Measurements from ENCODE around the gene CDCP1.

Gene CDCP1

DNA sequence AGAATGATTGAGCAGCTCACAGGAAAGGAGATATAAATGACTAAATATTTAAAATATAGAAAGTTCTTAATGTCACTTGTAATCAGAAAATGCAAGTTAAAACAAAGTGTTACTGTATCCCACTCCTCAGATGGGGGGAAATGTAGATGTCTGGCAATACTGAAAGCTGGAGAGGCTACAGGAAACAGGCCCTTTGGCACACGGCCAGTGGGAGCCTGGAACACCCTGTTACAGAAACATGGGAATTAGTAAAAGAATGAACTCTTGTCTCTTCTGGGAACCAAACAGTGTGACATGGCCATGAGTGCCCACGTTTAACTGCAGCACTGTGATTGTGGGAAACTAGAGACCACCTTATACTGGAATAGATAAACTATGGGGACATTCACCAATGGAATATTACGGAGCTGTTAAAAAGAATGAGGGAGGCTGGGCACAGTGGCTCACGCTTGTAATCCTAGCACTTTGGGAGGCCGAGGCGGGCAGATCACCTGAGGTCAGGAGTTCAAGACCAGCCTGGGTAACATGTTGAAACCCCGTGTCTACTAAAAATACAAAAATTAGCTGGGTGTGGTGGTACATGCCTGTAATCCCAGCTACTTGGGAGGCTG is 50.2 kb downstream of the CDCP1 start:
- no peaks in the 10 kb centered on the region for H3K9me3 ChIP-seq (ENCODE audit: low read depth, low read length)
- H3K27ac ChIP-seq: no peak overlapping the region
- H3K4me3 ChIP-seq: no peak overlapping the region
- no peak overlapping the region for H3K9ac ChIP-seq (ENCODE audit: insufficient read length)
- DNase-seq (ENCODE audit: low read depth, low spot score): no peak
- TF ChIP-seq POLR2AphosphoS5 (IDR thresholded peaks at IDR 0.05; ENCODE audit: borderline replicate concordance, low read depth, low read length): no peak
- TF ChIP-seq EZH2 (IDR thresholded peaks at IDR 0.05): no peak
- TF ChIP-seq FOXP2 (optimal IDR thresholded peaks at IDR 0.05; ENCODE audit: control extremely low read depth, extremely low read length, insufficient read depth): no peak
- H3K36me3 ChIP-seq (ENCODE audit: insufficient read depth, low read length): no peaks in the 10 kb centered on the region

DNA sequence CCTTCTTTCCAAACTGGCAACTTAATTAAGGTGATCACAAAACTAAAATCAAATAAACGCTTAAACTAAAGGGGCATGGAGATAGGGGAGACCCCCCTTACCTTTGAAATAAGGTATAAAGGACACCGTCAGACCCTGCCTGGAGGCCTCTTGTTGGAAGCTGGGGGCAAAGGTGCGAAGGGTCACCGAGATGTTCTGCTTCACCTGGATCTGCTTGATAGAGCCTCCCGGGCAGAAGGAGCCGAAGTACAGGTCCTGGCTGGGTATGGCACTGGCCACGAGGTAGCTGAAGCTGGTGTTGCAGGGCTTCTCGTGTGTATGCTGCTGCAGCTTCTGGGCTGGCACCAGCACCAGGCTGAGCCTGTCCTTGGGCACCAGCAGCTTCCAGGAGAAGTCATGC is 53.0 kb downstream of the CDCP1 start:
- no peak for DNase-seq (ENCODE audit: low read depth, low spot score)
- Histone ChIP-seq H3K36me3 (ENCODE audit: insufficient read depth, low read length) (no peaks in the 10 kb centered on the region), H3K27ac (no peak overlapping the region), H3K4me3 (no peak overlapping the region), H3K9ac (ENCODE audit: insufficient read length) (no peak overlapping the region), H3K9me3 (ENCODE audit: low read depth, low read length) (no peaks in the 10 kb centered on the region)
- TF ChIP-seq FOXP2 (optimal IDR thresholded peaks at IDR 0.05; ENCODE audit: control extremely low read depth, extremely low read length, insufficient read depth): no peak
- TF ChIP-seq POLR2AphosphoS5 (IDR thresholded peaks at IDR 0.05; ENCODE audit: borderline replicate concordance, low read depth, low read length): no peak
- no peak for TF ChIP-seq EZH2 (IDR thresholded peaks at IDR 0.05)

DNA sequence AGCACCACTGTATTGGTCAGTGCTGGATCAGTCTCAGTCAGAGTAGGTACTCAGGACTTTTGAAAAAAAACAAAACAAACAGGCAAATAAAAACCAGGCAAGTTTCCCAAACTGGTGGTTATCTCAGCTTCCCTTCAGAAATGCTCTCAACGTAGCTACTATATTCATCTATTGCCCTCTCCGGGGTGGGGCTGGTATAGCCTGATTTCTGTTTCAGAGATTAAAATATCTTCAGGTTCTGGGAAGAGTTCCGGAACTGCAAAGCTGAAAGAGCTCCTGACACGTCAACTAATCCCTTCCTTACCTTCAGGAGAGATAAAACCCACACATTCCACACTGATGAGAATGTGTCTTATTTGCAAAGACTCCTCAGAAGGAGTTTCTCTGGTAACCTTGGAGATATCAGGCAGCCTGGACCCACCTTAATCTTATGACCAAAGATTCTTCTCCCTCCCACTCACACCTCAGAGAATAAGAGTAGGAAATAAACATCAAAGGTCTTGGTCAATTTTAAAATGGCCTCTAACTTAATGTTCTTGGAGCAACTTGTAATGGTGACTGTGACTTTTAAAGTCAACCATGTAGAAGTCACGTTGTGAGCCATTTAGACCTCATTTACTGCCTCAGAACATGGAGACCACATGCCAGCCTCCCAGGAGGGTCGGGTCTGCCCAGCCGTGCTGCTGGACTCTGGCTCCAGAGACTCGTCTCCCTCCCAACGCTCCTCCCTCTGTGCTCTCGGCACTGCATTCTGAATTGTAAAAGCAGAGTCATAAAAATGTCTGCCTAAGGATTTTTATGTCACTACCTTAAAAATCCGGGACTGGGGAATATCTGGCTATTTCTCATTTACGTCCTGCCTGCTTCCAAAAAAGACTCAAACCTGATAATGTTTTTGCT is 53.8 kb downstream of the CDCP1 start:
- Histone ChIP-seq H3K9ac (ENCODE audit: insufficient read length) (no peak overlapping the region), H3K36me3 (ENCODE audit: insufficient read depth, low read length) (no peaks in the 10 kb centered on the region), H3K27ac (no peak overlapping the region), H3K9me3 (ENCODE audit: low read depth, low read length) (no peaks in the 10 kb centered on the region), H3K4me3 (no peak overlapping the region)
- TF ChIP-seq POLR2AphosphoS5 (IDR thresholded peaks at IDR 0.05; ENCODE audit: borderline replicate concordance, low read depth, low read length): no peak
- no peak for TF ChIP-seq EZH2 (IDR thresholded peaks at IDR 0.05)
- TF ChIP-seq FOXP2 (optimal IDR thresholded peaks at IDR 0.05; ENCODE audit: control extremely low read depth, extremely low read length, insufficient read depth): no peak
- DNase-seq (ENCODE audit: low read depth, low spot score): no peak

DNA sequence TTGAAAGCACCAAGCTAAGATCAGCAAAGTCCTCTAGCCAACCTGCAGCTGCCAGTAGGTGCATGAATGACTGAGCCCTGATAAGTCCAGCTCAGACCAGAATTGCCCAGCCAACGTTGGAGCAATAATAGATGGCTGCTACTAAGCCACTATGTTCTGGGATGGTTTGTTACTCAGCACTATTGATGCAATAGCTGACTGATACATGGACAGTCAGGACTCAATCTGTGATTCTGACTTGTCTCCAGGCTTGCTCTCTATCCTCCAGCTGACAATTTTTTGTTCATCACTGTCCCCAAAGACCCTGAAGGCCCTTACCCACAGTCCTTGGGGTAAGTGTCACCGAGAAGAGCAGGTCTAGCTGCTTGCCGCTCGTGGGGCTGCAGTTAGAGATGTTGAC is 55.3 kb downstream of the CDCP1 start:
- H3K27ac ChIP-seq: no peak overlapping the region
- no peaks in the 10 kb centered on the region for H3K9me3 ChIP-seq (ENCODE audit: low read depth, low read length)
- H3K36me3 ChIP-seq (ENCODE audit: insufficient read depth, low read length): no peaks in the 10 kb centered on the region
- TF ChIP-seq POLR2AphosphoS5 (IDR thresholded peaks at IDR 0.05; ENCODE audit: borderline replicate concordance, low read depth, low read length) (no peak), FOXP2 (optimal IDR thresholded peaks at IDR 0.05; ENCODE audit: control extremely low read depth, extremely low read length, insufficient read depth) (no peak), EZH2 (IDR thresholded peaks at IDR 0.05) (no peak)
- H3K4me3 ChIP-seq: no peak overlapping the region
- H3K9ac ChIP-seq (ENCODE audit: insufficient read length): no peak overlapping the region
- no peak for DNase-seq (ENCODE audit: low read depth, low spot score)

DNA sequence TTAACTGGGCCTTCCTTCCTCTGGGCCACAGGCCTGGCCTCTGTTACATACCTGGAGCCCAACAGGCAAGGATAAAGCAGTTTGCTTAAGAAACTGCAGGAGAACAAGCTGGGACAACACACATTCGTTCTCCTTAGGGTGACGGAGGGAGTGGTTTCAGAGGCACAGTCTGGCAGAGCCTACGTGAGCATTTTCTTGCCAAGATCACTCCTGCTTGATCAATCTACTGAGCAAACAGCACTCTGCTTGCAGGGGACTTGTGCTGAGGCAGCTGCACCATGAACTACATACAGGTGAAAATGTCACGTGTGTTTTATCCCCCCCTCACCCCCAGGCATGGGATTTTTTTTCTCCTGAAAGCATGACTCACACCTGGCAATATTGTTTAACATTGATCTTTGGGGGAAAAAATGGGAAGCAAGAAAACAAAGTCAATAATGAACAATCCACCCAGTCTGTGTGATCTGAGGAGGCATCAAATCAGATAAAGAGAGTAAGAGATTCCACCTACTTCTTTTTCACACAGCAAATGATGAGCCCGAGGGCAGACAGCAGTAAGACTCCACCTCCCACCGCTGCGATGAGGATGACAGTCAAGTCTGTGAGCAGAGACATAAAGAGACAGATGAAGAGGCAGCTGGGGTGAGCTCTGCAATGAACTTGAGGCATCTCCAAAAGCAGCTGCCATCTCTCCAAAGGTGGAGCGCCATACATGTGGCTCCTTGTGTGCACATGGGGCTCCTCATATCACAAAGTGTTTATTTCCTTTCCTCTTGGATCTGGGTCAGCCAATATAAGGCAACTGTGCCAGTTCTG is 57.4 kb downstream of the CDCP1 start:
- no peaks in the 10 kb centered on the region for H3K9me3 ChIP-seq (ENCODE audit: low read depth, low read length)
- DNase-seq (ENCODE audit: low read depth, low spot score): no peak
- H3K9ac ChIP-seq (ENCODE audit: insufficient read length): no peak overlapping the region
- no peaks in the 10 kb centered on the region for H3K36me3 ChIP-seq (ENCODE audit: insufficient read depth, low read length)
- no peak for TF ChIP-seq POLR2AphosphoS5 (IDR thresholded peaks at IDR 0.05; ENCODE audit: borderline replicate concordance, low read depth, low read length)
- no peak for TF ChIP-seq FOXP2 (optimal IDR thresholded peaks at IDR 0.05; ENCODE audit: control extremely low read depth, extremely low read length, insufficient read depth)
- no peak for TF ChIP-seq EZH2 (IDR thresholded peaks at IDR 0.05)
- no peak overlapping the region for H3K4me3 ChIP-seq
- H3K27ac ChIP-seq: no peak overlapping the region

DNA sequence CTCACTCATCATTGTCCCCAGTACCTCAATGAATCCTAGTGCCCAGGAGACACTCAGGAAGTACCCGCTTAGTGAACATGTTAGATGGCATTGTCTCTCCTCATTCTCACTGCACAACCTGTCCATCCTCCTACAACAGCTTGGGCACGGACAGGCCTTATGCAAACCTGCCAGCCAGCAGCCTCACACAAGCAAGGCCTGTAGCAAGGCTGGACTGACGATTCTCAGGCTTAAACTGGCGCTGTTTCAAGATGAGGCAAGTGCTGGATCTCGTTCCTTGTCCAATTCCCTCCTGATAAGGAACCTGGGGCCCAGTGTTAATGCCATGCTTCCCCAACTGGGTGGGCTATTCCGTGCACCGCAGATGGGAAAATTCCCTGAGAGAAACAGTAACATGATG is 59.0 kb downstream of the CDCP1 start:
- DNase-seq (ENCODE audit: low read depth, low spot score): no peak
- Histone ChIP-seq H3K36me3 (ENCODE audit: insufficient read depth, low read length) (no peaks in the 10 kb centered on the region), H3K9me3 (ENCODE audit: low read depth, low read length) (no peaks in the 10 kb centered on the region), H3K9ac (ENCODE audit: insufficient read length) (no peak overlapping the region), H3K27ac (no peak overlapping the region), H3K4me3 (no peak overlapping the region)
- no peak for TF ChIP-seq POLR2AphosphoS5 (IDR thresholded peaks at IDR 0.05; ENCODE audit: borderline replicate concordance, low read depth, low read length)
- TF ChIP-seq FOXP2 (optimal IDR thresholded peaks at IDR 0.05; ENCODE audit: control extremely low read depth, extremely low read length, insufficient read depth): no peak
- TF ChIP-seq EZH2 (IDR thresholded peaks at IDR 0.05): no peak

DNA sequence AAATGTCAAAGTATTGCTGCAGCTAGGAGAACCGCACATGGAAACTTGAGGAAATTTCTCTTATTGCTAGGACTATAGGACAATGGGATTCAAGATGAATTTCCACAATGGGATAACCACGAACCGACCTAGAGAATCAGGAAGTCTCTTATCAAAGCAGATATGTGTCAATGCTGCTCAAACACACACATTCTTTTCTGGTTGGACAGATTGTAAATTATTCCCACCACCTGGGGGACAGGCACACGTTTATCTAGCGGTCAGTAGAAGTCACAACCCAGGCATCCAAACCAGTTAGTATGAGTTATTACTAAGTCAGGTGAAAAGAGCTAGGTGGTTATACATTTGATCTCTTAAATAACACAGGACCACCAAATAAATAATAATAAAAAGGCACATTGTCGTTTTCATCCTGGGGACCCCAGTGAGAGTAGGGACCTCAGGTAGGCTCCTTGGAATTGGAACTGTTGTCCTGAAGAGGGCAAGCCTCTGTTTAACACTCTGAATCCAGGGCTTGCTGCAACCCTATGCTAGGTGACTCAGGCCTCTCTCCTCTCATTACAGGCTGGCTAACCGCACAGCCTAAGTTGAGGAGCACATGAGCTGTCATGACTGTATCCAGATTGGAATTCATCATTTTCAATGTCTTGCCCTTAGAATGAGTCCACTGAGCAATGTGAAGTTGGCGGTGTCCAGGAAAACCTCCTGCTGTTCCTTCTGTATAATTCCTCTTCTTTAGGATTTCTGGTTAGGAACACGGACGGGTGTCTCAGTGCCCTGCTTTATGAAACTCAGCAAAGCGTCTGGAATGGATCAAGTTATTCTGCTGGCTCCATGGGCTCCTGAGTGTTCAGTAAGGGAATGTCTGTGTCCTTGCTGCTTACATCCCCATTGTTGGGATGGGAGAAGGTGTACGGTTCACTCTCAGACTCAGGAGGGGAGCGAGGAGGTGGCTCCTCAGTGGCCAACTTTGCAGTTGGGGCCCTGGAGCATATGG is 61.1 kb downstream of the CDCP1 start:
- TF ChIP-seq EZH2 (IDR thresholded peaks at IDR 0.05) (no peak), FOXP2 (optimal IDR thresholded peaks at IDR 0.05; ENCODE audit: control extremely low read depth, extremely low read length, insufficient read depth) (no peak), POLR2AphosphoS5 (IDR thresholded peaks at IDR 0.05; ENCODE audit: borderline replicate concordance, low read depth, low read length) (no peak)
- H3K9me3 ChIP-seq (ENCODE audit: low read depth, low read length): no peaks in the 10 kb centered on the region
- H3K27ac ChIP-seq: no peak overlapping the region
- no peak overlapping the region for H3K4me3 ChIP-seq
- H3K9ac ChIP-seq (ENCODE audit: insufficient read length): no peak overlapping the region
- no peak for DNase-seq (ENCODE audit: low read depth, low spot score)
- H3K36me3 ChIP-seq (ENCODE audit: insufficient read depth, low read length): no peaks in the 10 kb centered on the region
